ENCODE measurements around the gene SNX14. TPM values are rescaled to one million over a fixed set of nuclear protein-coding genes. Genes with fewer than 3 reads are reported as not detected.

The SNX14 gene
- total and polyA plus RNA-seq, 2 donors (not counting 3 experiments of a cell fraction or from before 2014, with no cell fraction given) = 41.3 to 74.3 TPM

GRCh38 chr6:85551264-85551663 lies 42.4 kb downstream of the SNX14 start:
- no peak for FAIRE-seq

More at GRCh38 chr6:85551264-85551663, 42.4 kb downstream of the SNX14 start:
- Histone ChIP-seq H3K27me3 (ENCODE audit: control insufficient read depth in 2 of 2, insufficient read depth in 2 of 2, low read length in 2 of 2) (no peaks in the 10 kb centered on the region), H3K79me2 (ENCODE audit: control insufficient read depth, insufficient read depth, low read length) (no peaks in the 10 kb centered on the region), H3K36me3 (ENCODE audit: control insufficient read depth in 2 of 2, extremely low read depth in 1 of 2, insufficient read depth in 2 of 2, low read length in 2 of 2) (no peaks in the 10 kb centered on the region), H3K9ac (replicated peaks; ENCODE audit: extremely low read depth, insufficient read depth, low read length) (no peak overlapping the region), H2AFZ (ENCODE audit: low read depth, low read length) (no peak overlapping the region), H4K20me1 (replicated peaks; ENCODE audit: control insufficient read depth, extremely low read depth, insufficient read depth, low read length) (no peaks in the 10 kb centered on the region), H3K4me3 (replicated peaks in 1 of 3; ENCODE audit: insufficient read depth in 1 of 3, low read depth in 1 of 3, low read length in 3 of 3) (no peak overlapping the region), H3K4me1 (ENCODE audit: control insufficient read depth, extremely low read depth, insufficient read depth, low read length) (no peaks in the 10 kb centered on the region), H3K4me2 (ENCODE audit: insufficient read depth, low read length) (no peak overlapping the region), H3K27ac (ENCODE audit: insufficient read depth, low read depth, low read length) (no peak overlapping the region), H3K9me3 (replicated peaks; ENCODE audit: control insufficient read depth, insufficient read depth, low read length) (no peaks in the 10 kb centered on the region), H3K9me1 (replicated peaks; ENCODE audit: control insufficient read depth, extremely low read depth, insufficient read depth, low read length) (no peaks in the 10 kb centered on the region)
- BruUV-seq (replicated peaks) = no TSS peak
- dilution Hi-C loops (cut with MboI; ENCODE audit: extremely low pct_ligation_motif_present, low sequenced_read_pairs) = no loop called here
- POLR2A ChIA-PET = no interaction called here
- intact Hi-C loops (cut with micrococcal nuclease) = no loop called here
- TF ChIP-seq POLR2A (IDR thresholded peaks at IDR 0.05; ENCODE audit: low read depth, low read length) (no peak), MYC (IDR thresholded peaks at IDR 0.05; ENCODE audit: low read depth, low read length) (no peak), JUN (IDR thresholded peaks at IDR 0.05; ENCODE audit: borderline replicate concordance, insufficient read depth, insufficient read length, low read depth) (no peak), EZH2 (IDR thresholded peaks at IDR 0.05; ENCODE audit: borderline replicate concordance, low read depth, low read length, severe bottlenecking) (no peak), CTCF (IDR thresholded peaks at IDR 0.05; ENCODE audit: extremely low read depth in 1 of 2, insufficient read depth in 1 of 2, low read depth in 1 of 2, low read length in 2 of 2) (no peak), FOS (IDR thresholded peaks at IDR 0.05; ENCODE audit: borderline replicate concordance, insufficient read depth, low read length) (no peak), GATA2 (IDR thresholded peaks at IDR 0.05; ENCODE audit: insufficient read depth, insufficient read length, low read depth, low read length) (no peak)
- CTCF ChIA-PET = interaction anchor here (1.5 kb wide), 1 partner anchor 14 kb away, joined by 7 read pairs; no protein-coding TSS in a partner anchor
- no peak for DNase-seq (ENCODE audit: low read depth, low spot score)

Data from endothelial cell of umbilical vein (primary cell).